Activated naive CD4-positive, alpha-beta T cell treated with anti-CD3 and anti-CD28 coated beads, Interleukin-2, amount 50 U/mL, for 72 hours (primary cell): ENCODE measurements around the gene PSKH1. TPM values are rescaled to one million over a fixed set of nuclear protein-coding genes. Genes with fewer than 3 reads are reported as not detected.
"Not testable (repeated sequence)": the region's sequence is repeated elsewhere in the genome, so short reads cannot be mapped to it uniquely, and the experiment has no call there.

Experiments used
- ATAC-seq, 2 donors: fragments of 150-1000 bp; cut with Tn5 transposase; 2 replicates each; pipeline ENCODE4 v1.10.0; 2021; ENCODE audit warnings: mild to moderate bottlenecking in 2 of 2, moderate library complexity in 2 of 2
- DNase-seq, 2 donors: peaks; one replicate each; pipeline ENCODE4 v3.0.0; 2021 to 2022; ENCODE audit warnings: low spot score in 2 of 2
- H3K27ac Mint-ChIP-seq, 2 donors: one replicate each; pipeline ENCODE4 v1.8.0; 2022; ENCODE audit warnings: mild to moderate bottlenecking in 2 of 2, mixed read lengths in 2 of 2
- H3K36me3 Mint-ChIP-seq, 2 donors: one replicate each; pipeline ENCODE4 v1.8.0; 2022; ENCODE audit warnings: mixed read lengths in 2 of 2
- H3K9me3 Mint-ChIP-seq, 2 donors: one replicate each; pipeline ENCODE4 v1.8.0; 2022; ENCODE audit warnings: mixed read lengths in 2 of 2
- total RNA-seq, 2 donors: library from RNA; stranded (reverse); gene quantifications; one replicate each; pipeline ENCODE4 v1.2.3, GENCODE V29; 2022

Gene PSKH1
- total RNA-seq, 2 donors from 2014 or later, result 3.5 to 11.6 TPM

DNA sequence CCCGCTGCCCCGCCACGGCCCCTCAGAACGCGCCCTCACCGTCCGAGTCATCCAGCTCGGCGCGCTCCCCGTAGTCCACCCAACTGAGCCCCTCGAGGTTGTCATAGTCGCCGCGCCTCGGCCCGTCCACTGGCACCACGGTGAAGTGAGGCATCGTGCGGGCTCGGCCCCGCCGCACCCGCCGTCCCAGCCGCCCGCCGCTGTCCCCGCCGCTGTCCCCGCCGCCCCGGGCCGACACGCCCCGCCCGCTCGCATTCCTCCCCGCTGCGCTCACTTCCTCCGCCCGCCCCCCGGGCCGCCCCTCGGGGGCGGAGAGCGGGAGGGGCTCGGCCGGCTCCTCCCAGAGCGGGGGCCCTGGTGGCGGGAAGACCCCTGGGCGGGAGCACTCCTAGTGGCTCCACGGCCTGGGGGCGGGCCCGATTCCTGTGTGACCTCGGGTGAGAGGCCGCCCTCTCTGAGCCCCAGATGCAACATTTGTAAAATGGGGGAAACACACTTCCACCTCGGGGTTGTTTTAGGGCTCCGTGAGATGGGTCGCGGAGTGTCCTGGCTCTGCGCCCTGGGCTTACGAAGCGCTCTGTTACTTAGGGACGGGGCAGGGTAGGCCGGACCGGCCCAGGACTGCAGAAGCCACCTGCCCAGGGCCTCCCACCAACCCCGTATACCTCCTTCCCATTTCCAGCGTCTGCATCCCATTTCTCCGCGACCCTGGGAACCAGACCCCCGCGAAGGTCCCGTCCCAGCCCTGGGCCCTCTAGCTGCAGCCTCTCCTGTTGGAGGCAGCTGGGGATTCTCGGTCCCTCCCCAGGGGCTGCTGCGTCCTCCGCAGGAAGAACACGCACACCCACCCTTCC is 75.6 kb downstream of the PSKH1 start, which contains the start of gene SLC12A4:
SLC12A4 (minus strand) TSS at position 238 of the 854 bp plus-strand sequence; CDS start at position 154, 84 bp downstream.
- no peaks in the 10 kb centered on the region for H3K9me3 Mint-ChIP-seq
- peak; percentile 90 to 98 for DNase-seq
- H3K36me3 Mint-ChIP-seq, result peaks cover 9 to 12% of the 10 kb centered on the region in 2 donors
- peak; percentile 85 to 96 for ATAC-seq
- peak within 1 kb of the TSS; percentile 91 to 99 for H3K27ac Mint-ChIP-seq

DNA sequence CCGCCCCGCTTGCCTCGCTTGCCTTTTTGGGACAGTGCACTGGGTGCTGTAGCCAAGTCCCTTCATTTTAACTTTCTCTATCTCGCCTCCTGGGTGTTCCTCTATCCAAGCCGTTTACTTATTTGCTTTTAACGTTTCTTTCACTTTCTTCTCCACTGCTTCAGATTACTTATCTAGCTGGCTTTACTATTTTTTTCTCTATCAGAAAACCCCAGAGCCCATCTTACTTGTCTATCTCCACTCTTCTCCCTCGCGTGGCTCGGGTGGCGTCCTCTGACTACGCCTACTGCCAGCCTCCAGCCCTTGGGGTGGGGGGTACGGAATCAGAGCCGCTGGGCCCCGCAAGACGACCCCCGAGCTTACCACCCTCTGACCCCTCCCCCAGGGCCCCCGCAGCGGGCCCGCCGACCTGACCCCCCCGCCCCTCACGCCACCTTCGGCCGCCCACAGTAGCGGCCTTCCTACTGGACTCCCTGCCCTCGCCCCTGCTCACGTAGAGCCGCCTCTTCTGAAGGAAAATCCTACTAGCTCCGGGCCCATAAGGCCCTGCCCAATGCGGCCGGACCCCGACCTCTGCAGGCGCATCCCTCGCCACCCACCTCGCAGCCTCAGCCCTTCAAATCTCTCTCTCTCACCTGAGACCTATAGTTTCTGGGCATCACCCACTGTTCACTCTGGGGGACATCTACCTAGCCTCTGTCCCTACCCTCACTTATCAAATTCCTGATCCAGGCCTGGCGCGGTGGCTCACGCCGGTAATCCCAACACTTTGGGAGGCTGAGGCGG is 76.4 kb downstream of the PSKH1 start:
- Mint-ChIP-seq H3K27ac (peak overlapping the region; percentile 91 to 94), H3K9me3 (no peaks in the 10 kb centered on the region), H3K36me3 (peaks cover 9 to 12% of the 10 kb centered on the region in 2 donors)
- ATAC-seq, result no peak
- no peak for DNase-seq

DNA sequence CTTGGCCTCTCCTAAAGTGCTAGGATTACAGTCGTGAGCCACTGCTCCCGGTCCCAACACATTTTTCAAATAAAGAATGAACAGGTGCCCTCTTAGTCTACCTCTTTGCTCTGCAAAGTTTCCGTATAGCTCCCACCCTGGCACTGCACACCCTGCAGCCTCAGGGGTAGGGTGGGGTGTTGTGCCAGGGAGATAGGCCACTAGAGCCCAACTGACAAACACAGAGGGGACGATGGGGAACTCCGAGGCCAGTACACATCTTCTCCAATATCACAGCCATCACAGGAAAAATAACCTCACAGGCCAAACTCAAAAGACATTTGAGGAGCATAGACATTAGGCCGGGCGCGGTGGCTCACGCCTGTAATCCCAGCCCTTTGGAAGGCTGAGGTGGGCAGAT is 78.1 kb downstream of the PSKH1 start:
- no peak for DNase-seq
- no peak for ATAC-seq
- no peaks in the 10 kb centered on the region for H3K9me3 Mint-ChIP-seq
- peaks cover 9 to 12% of the 10 kb centered on the region in 2 donors for H3K36me3 Mint-ChIP-seq
- H3K27ac Mint-ChIP-seq, result no peak overlapping the region

DNA sequence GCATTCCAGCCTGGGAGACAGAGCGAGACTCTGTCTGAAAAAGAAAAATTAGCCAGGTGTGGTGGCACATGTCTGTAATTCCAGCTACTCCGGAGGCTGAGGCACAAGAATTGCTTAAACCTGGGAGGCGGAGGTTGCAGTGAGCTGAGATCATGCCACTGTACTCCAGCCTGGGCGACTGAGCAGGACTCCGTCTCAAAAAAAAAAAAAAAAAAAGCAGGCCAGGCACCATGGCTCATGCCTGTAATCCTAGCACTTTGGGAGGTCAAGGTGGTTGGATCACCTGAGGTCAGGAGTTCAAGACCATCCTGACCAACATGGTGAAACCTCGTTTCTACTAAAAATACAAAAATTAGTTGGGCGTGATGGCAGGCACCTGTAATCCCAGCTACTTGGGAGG is 79.2 kb downstream of the PSKH1 start:
- H3K36me3 Mint-ChIP-seq, DNase-seq, H3K9me3 Mint-ChIP-seq, ATAC-seq, H3K27ac Mint-ChIP-seq: not testable (repeated sequence)

DNA sequence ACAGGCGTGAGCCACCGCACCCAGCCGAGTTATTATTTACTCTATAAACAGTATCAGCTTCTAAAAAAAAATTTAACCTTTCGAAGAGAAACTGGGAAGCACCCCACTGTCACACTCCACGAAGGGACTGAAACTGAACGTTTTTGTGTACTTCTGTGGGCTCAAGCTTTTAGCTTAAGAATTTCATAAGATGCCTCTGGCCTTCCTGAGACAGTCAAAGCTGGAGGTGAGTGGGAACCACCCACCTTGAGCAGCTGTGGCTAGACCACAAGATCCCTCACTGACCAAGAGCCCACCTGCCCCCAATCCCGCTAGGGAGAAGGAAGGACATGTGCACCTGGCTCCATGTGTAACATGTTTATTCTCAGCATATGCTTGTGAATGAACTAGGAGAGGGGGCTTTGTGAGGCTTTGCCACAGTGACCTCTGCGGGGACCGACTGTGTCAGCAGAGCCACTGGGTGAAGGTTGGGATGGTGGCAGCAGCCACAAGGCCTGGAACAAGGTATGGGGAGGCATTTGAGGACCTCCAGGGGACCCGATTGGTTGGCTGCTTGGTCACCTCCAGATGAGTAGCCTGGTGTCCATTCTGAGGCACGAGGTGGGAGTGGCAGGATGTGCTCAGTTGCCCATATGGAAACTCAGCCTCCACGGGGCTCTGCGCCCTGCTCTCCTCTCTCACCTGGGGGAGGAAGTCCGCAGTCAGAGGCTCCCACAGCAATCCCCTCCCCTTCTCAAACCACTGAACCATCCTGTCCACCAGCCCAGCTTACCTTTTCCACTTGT is 82.5 kb downstream of the PSKH1 start:
- ATAC-seq (no peak), DNase-seq (no peak)
- Mint-ChIP-seq H3K36me3 (no peaks in the 10 kb centered on the region), H3K9me3 (no peaks in the 10 kb centered on the region), H3K27ac (no peak overlapping the region)

GRCh38 chr16:67976205-67976604 is 83.2 kb downstream of the PSKH1 start:
- H3K36me3 Mint-ChIP-seq, result no peaks in the 10 kb centered on the region
- H3K27ac Mint-ChIP-seq, result no peak overlapping the region
- ATAC-seq (no peak), DNase-seq (no peak)
- H3K9me3 Mint-ChIP-seq, result no peaks in the 10 kb centered on the region

DNA sequence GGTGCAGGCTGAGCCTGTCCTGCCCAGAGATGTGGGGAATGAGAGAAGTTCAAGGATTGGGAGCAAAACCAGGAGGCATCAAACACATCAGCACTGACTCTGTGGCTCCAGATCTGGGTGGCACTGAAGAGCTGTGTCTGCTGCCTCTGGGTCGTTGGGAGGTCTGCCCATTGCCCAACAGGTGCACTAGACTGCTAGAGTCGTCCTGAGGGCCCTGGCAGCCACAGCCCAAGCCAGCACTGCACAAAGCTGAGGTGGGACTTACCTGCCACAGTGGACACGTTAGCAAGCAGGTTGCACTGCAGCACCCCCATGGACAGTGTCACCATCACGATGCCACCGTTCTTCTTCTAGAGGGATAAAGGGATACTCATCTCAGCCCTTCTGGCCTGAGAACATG is 84.0 kb downstream of the PSKH1 start:
- Mint-ChIP-seq H3K27ac (no peak overlapping the region), H3K9me3 (no peaks in the 10 kb centered on the region), H3K36me3 (no peaks in the 10 kb centered on the region)
- no peak for ATAC-seq
- no peak for DNase-seq

GRCh38 chr16:67977469-67978227 is 84.6 kb downstream of the PSKH1 start:
- no peaks in the 10 kb centered on the region for H3K36me3 Mint-ChIP-seq
- no peak overlapping the region for H3K27ac Mint-ChIP-seq
- DNase-seq, result no peak
- no peaks in the 10 kb centered on the region for H3K9me3 Mint-ChIP-seq
- ATAC-seq, result no peak

Other genes starting within 250 kb of the PSKH1 start
- 100 to 1,000 TPM; 133 to 180 TPM for gene CARMIL2, start 248.1 kb upstream of the PSKH1 start, total RNA-seq
- gene ACD, start 233.0 kb upstream of the PSKH1 start, total RNA-seq, result 10 to 100 TPM; 54.0 to 58.0 TPM
- 10 to 100 TPM; 10.8 to 17.6 TPM for gene PARD6A, start 232.3 kb upstream of the PSKH1 start, total RNA-seq
- 10 to 100 TPM in 1 of 2 donors, 1 to 10 TPM in 1; 2.4 to 11.0 TPM for gene ENKD1, start 226.5 kb upstream of the PSKH1 start, total RNA-seq
- gene C16orf86, start 226.4 kb upstream of the PSKH1 start, total RNA-seq, result 1 to 10 TPM; 2.0 to 2.1 TPM
- gene GFOD2, start 173.9 kb upstream of the PSKH1 start, total RNA-seq, result 10 to 100 TPM; 10.9 to 12.9 TPM
- gene RANBP10, start 86.7 kb upstream of the PSKH1 start, total RNA-seq, result 10 to 100 TPM; 18.3 to 21.2 TPM
- under 1 TPM in 1 of 2 donors, not detected in 1; 0.35 TPM for gene TSNAXIP1, start 86.4 kb upstream of the PSKH1 start, total RNA-seq
- gene THAP11, start 50.9 kb upstream of the PSKH1 start, total RNA-seq, result 10 to 100 TPM; 26.9 to 43.2 TPM
- 100 to 1,000 TPM; 111 to 160 TPM for gene NUTF2, start 46.3 kb upstream of the PSKH1 start, total RNA-seq
- 10 to 100 TPM; 49.5 to 86.4 TPM for gene CENPT, start 45.6 kb upstream of the PSKH1 start, total RNA-seq
- gene EDC4, start 20.2 kb upstream of the PSKH1 start, total RNA-seq, result 100 to 1,000 TPM; 108 to 117 TPM
- gene NRN1L, start 8.4 kb upstream of the PSKH1 start, total RNA-seq, result under 1 TPM in 1 of 2 donors, not detected in 1; 0.78 TPM
- gene CTRL, start 38.6 kb downstream of the PSKH1 start, total RNA-seq, result 1 to 10 TPM; 1.8 to 3.8 TPM
- 100 to 1,000 TPM; 156 to 215 TPM for gene PSMB10, start 43.6 kb downstream of the PSKH1 start, total RNA-seq
- gene LCAT, start 50.9 kb downstream of the PSKH1 start, total RNA-seq, result 10 to 100 TPM; 15.7 to 32.5 TPM
- 10 to 100 TPM; 37.2 to 64.0 TPM for gene SLC12A4, start 75.4 kb downstream of the PSKH1 start, total RNA-seq
- gene DPEP3, start 87.2 kb downstream of the PSKH1 start, total RNA-seq, result under 1 TPM; 0.19 to 0.23 TPM
- gene DPEP2, start 106.2 kb downstream of the PSKH1 start, total RNA-seq, result 1 to 10 TPM; 2.5 to 6.3 TPM
- not detected for gene DPEP2NB, start 122.7 kb downstream of the PSKH1 start, total RNA-seq
- 10 to 100 TPM in 1 of 2 donors, 1 to 10 TPM in 1; 7.7 to 15.6 TPM for gene DDX28, start 130.0 kb downstream of the PSKH1 start, total RNA-seq
- 10 to 100 TPM; 21.2 to 35.5 TPM for gene DUS2, start 130.0 kb downstream of the PSKH1 start, total RNA-seq
- 10 to 100 TPM; 64.2 to 90.1 TPM for gene NFATC3, start 192.1 kb downstream of the PSKH1 start, total RNA-seq